ENCODE measurements around the gene COX6B2.

DNA sequence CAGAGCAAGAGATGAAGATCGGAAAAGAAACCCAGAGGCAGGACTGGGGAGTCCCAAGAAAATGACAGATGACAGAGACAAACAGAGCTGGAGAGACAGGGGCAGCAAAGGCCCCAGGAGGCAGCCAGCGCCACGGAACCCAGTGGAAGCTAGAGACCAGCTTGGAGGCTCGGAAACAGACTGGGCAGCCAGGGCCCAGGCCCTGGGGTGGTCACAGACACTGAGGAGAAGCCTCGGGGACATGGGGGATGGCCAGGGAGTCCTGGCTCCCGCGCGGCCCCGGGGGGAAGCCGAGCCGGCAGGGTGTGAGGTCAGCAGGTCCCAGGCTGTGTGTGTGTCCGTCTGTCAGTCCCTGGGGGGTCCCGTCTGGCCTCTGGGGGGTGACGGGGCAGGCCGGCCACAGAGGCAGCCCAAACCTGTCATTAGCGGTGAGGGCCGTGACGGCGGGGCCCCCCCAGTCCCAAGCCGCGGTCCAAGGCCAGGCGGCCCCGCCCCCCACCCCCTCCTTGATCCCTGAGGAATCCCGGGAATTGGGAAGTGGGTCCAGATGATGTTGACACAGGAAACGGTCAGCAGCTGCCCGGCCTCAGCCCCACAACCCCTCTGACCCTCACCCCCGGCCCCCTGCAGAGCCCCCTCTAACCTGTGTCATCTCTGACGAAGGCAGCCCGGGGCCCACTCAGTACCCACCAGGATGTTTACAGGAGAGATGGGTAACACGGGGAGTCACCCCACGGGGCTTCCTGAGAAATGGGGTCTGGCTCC, 19.7 kb upstream of the COX6B2 start:
- TF ChIP-seq TCF12 (IDR thresholded peaks at IDR 0.05) (no peak), TAF1 (IDR thresholded peaks at IDR 0.05; ENCODE audit: borderline replicate concordance, low read depth, low read length) (no peak), GABPA (IDR thresholded peaks at IDR 0.05; ENCODE audit: low read depth) (no peak), NRF1 (IDR thresholded peaks at IDR 0.05; ENCODE audit: low read depth, low read length) (no peak), GATA2 (CRISPR knock-in tag; IDR thresholded peaks at IDR 0.05) (no peak), SIN3A (IDR thresholded peaks at IDR 0.05; ENCODE audit: borderline replicate concordance, low read depth, low read length) (no peak), POLR2AphosphoS5 (IDR thresholded peaks at IDR 0.05; ENCODE audit: low read depth, low read length) (no peak), EP300 (IDR thresholded peaks at IDR 0.05; ENCODE audit: borderline replicate concordance in 1 of 2, low read depth in 1 of 2, low read length in 1 of 2) (no peak), REST (IDR thresholded peaks at IDR 0.05; ENCODE audit: low read depth, low read length) (no peak), USF2 (IDR thresholded peaks at IDR 0.05; ENCODE audit: borderline replicate concordance, low read depth, low read length) (no peak)
- TF ChIP-seq, protein P1, sequence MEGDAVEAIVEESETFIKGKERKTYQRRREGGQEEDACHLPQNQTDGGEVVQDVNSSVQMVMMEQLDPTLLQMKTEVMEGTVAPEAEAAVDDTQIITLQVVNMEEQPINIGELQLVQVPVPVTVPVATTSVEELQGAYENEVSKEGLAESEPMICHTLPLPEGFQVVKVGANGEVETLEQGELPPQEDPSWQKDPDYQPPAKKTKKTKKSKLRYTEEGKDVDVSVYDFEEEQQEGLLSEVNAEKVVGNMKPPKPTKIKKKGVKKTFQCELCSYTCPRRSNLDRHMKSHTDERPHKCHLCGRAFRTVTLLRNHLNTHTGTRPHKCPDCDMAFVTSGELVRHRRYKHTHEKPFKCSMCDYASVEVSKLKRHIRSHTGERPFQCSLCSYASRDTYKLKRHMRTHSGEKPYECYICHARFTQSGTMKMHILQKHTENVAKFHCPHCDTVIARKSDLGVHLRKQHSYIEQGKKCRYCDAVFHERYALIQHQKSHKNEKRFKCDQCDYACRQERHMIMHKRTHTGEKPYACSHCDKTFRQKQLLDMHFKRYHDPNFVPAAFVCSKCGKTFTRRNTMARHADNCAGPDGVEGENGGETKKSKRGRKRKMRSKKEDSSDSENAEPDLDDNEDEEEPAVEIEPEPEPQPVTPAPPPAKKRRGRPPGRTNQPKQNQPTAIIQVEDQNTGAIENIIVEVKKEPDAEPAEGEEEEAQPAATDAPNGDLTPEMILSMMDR (IDR thresholded peaks at IDR 0.05): no peak
- TF ChIP-seq, protein P2, sequence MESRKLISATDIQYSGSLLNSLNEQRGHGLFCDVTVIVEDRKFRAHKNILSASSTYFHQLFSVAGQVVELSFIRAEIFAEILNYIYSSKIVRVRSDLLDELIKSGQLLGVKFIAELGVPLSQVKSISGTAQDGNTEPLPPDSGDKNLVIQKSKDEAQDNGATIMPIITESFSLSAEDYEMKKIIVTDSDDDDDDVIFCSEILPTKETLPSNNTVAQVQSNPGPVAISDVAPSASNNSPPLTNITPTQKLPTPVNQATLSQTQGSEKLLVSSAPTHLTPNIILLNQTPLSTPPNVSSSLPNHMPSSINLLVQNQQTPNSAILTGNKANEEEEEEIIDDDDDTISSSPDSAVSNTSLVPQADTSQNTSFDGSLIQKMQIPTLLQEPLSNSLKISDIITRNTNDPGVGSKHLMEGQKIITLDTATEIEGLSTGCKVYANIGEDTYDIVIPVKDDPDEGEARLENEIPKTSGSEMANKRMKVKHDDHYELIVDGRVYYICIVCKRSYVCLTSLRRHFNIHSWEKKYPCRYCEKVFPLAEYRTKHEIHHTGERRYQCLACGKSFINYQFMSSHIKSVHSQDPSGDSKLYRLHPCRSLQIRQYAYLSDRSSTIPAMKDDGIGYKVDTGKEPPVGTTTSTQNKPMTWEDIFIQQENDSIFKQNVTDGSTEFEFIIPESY (IDR thresholded peaks at IDR 0.05; ENCODE audit: borderline replicate concordance, low read depth): no peak
